GM13976 (cell line): ENCODE data around the gene ERN2.

Experiments used
- DNase-seq: peaks from one replicate; pipeline ENCODE4 v3.0.0; 2012; ENCODE audit warnings: low spot score
- CTCF ChIP-seq: IDR thresholded peaks from 2 replicates; pipeline ENCODE4 v1.5.1; 2012; ENCODE audit warnings: borderline replicate concordance, mild to moderate bottlenecking; ENCODE audit not compliant: insufficient read depth; ENCODE audit errors: extremely low read depth, missing control alignments, control extremely low read depth
- in situ Hi-C: fragments of 300-500 bp; cut with MboI; formaldehyde crosslinking; loops from one replicate; pipeline ENCODE4 v1.12.0; 2022; ENCODE audit warnings: low sequenced_read_pairs, mixed read lengths, inconsistent platforms; ENCODE audit not compliant: unreplicated experiment

ERN2 gene

GRCh38 chr16:23678430-23679273, 34.4 kb downstream of the ERN2 start, which contains the start of gene PLK1:
PLK1 (plus strand) TSS chr16:23678889; CDS start chr16:23678933, 44 bp downstream.
- TF ChIP-seq CTCF: peak; percentile 18
- peak; percentile 96 for DNase-seq
- in situ Hi-C loops: no loop called here

GRCh38 chr16:23676924-23677480, 36.0 kb downstream of the ERN2 start:
- in situ Hi-C loops: no loop called here
- DNase-seq: no peak

GRCh38 chr16:23673971-23674614, 38.9 kb downstream of the ERN2 start:
- TF ChIP-seq CTCF: no peak
- DNase-seq: no peak
- in situ Hi-C loops: no loop called here

More at GRCh38 chr16:23676924-23677480, 36.0 kb downstream of the ERN2 start:
- no peak for TF ChIP-seq CTCF

- TF ChIP-seq CTCF: no peak
- DNase-seq: peak; percentile 77
- in situ Hi-C loops: no loop called here
Measured at GRCh38 chr16:23670137-23670776, 42.8 kb downstream of the ERN2 start.

GRCh38 chr16:23668873-23669272, 44.1 kb downstream of the ERN2 start:
- in situ Hi-C loops: no loop called here
- no peak for TF ChIP-seq CTCF
- no peak for DNase-seq

GRCh38 chr16:23668225-23668624, 44.8 kb downstream of the ERN2 start:
- DNase-seq: no peak
- in situ Hi-C loops: no loop called here
- no peak for TF ChIP-seq CTCF
